ENCODE results near the gene CPNE5. TPM values are rescaled to one million over a fixed set of nuclear protein-coding genes. Genes with fewer than 3 reads are reported as not detected.

CPNE5 gene
- 1 to 10 TPM; 1.6 to 2.4 TPM for total RNA-seq

DNA sequence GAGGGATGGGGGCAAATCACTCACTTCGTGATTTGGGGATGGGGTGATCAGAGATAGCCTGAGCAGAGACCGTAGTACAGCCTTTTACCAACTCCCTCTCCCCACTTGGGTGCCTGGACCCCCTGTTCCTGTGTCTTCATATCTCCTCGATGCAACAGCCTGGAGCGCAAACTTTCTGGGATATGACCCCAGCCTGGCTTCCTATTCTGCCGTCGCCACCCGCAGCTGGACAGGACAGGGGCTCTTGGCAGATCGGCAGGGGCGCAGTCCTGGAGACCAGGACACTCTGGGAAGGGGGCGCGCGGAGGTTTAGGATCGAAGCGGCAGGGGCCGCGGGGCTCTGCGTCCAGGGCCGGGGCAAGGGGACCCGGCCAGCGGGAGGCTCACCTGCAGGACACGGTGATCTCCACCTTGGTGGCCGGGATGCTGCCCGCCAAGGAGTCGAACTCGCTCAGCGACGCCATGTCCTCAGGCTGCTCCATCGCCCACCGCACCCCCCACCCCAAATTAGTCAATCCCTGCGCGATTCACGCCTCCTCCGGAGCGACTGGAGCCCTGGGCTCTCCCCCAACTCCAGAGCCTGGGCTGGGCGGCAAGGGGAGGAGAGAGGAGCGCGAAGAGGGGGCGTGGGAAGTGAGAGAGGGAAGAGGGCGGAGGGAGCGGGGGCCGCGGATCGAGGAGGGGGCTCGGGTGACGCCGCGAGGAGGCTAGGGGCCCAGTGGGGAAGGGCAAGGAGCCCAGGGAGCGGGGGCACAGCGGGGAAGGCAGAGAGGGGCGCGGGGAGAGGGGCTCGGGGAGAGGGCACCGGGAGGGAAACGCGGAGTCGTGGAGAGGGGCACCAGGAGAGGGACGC, at the start of gene CPNE5:
Gene CPNE5, minus strand, starts transcription at position 549 of the 853 bp plus-strand sequence. Its CDS starts 67 bp downstream, at position 482.

DNA sequence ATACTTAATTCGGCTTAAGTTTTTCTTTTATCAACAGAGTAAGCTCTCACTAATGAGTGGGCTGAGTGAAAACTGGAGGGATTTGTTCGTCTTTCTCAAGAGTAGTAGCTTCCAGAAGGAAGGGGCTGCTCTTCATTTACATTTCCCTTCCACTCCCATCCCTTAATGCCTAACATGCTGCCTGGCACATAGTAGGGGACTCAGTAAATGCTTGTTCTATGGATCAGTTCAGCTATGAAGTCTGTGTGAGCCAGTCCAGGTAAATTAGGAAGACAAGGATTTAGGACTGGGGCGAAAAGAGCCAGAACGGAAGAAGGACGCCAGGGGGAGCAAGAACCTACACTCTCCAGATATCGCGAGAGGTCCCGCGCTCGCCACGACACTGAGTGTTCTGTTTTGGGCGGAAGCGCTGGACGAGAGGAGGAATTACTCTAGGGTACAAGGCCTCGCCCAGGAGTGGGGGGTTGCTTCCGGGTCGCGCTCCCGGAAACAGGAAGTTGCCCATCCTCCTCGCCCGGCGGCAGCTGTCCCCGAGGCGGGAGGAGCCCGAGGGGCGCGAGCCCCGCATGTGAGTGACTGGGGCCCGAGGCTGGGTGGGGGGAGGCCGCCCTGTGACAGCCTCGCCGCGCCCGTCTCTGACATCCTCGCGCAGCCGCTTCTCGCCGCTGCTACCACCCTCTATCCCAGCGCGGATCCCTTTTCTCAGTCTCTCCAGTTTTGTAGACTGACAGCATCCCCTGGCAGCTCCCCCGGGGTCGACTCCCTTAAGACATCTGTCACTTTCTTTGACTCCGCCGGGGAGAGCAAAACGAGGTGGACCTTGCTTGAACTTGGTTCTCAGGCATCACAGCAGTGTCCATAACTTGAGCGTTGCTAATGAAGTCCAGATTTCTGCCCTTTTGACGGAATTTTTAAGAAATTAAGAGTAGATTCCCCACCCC, 46.5 kb upstream of the CPNE5 start, which contains the start of gene C6orf89:
Gene C6orf89, plus strand, starts transcription at position 492 of the 941 bp plus-strand sequence. CDS start 13,493 bp downstream, outside the sequence.

DNA sequence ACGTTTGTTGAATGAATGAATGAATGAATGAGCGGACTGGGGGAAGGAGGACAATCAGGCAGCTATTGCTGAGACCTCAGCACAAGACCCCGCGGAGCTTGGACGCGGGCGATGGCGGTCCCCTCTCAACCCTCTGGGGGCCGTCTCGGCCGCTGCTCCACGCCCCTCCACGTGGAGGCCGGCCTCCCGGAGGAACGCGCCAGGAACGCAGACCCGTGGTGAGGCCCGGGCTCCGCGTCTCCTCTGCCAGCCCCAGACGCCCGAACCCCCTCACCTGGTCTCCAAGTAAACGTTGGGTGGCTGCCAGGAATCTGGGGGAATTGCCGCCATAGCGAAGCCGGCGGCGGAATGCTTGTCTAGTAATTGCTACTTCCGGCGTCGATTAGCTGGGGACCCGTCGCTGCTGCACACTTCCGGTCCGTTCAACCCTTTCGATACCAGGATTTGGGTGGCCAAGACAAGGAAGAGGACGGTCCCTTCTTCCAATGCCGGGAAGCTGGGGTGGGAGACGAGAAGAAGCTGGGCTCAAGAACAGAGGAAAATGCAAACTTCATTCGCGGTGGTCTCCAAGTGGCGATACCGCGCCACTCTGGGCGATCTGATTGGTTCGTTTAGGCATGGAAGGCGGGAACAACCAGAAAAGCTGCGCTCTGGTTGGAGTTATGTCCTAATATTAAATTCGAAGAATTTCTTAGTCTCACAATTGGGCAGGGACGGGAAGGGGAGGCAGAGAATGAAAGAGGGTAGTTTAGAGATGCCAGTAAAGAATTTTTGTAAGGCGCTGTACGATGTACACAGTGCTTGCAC, 35.4 kb upstream of the CPNE5 start, which contains the start of gene PPIL1:
Gene PPIL1, minus strand, starts transcription at position 361 of the 807 bp plus-strand sequence. Its CDS starts 31 bp downstream, at position 330.

DNA sequence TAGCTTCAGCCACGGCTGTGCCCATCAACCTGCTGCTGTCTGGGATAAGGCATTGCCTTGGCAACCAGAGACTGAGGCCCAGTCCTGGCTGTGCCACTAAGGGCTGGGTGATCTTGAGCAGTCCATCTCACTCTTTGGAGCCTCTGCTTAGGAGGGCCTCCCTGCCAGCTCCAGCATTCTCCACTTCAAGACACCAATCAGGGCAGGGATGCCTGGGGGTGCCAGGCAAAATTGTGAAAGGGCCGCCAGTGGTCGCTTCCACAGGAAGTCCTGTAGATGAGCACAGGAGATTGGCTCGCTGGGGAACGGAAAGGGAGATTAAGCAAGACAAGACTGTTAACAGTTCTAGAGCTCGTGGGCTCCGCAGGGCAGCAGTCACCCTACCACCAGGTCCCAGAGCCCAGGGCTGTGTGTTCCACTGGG, 141.8 kb downstream of the CPNE5 start, which contains the start of gene RAB44:
Gene RAB44, plus strand, starts transcription at position 346 of the 423 bp plus-strand sequence. CDS start 6,410 bp downstream, outside the sequence.

Other genes with a start within 250 kb of the CPNE5 start
- 100 to 1,000 TPM; 370 to 371 TPM for gene SRSF3, start 245.1 kb downstream of the CPNE5 start, total RNA-seq
- gene CDKN1A, start 160.7 kb downstream of the CPNE5 start, total RNA-seq: 10 to 100 TPM; 41.7 to 43.4 TPM
- under 1 TPM in 1 of 2 experiments, not detected in 1; 0.07 TPM for gene RAB44, start 141.6 kb downstream of the CPNE5 start, total RNA-seq
- 10 to 100 TPM; 15.7 to 17.5 TPM for gene PPIL1, start 35.4 kb upstream of the CPNE5 start, total RNA-seq
- 10 to 100 TPM; 43.9 to 44.3 TPM for gene C6orf89, start 46.5 kb upstream of the CPNE5 start, total RNA-seq
- 1 to 10 TPM; 2.7 to 2.8 TPM for gene PI16, start 115.3 kb upstream of the CPNE5 start, total RNA-seq
- 100 to 1,000 TPM; 109 to 112 TPM for gene MTCH1, start 146.8 kb upstream of the CPNE5 start, total RNA-seq
- gene FGD2, start 166.2 kb upstream of the CPNE5 start, total RNA-seq: 1 to 10 TPM in 1 of 2 experiments, under 1 TPM in 1; 0.86 to 1.2 TPM